Lower lobe of right lung (tissue), 2 donors: Measurements from ENCODE around the gene NECTIN2. TPM values are rescaled to one million over a fixed set of nuclear protein-coding genes. Genes with fewer than 3 reads are reported as not detected.
A peak's percentile ranks its signal among the peaks of the same experiment; 100 is the strongest.

Experiments
- ATAC-seq, 2 donors: fragments of 200-7000 bp; cut with Tn5 transposase; one replicate each; pipeline ENCODE4 v1.9.1; 2020 to 2022; ENCODE audit warnings: mild to moderate bottlenecking in 2 of 2, moderate library complexity in 2 of 2
- DNase-seq: peaks from one replicate; pipeline ENCODE4 v3.0.0-alpha.2; 2020
- H3K27ac ChIP-seq: fragments of 200-600 bp; one replicate; pipeline ENCODE4 v1.8.0; 2022
- H3K27me3 ChIP-seq: fragments of 200-600 bp; one replicate; pipeline ENCODE4 v1.8.0; 2022; ENCODE audit warnings: low read depth
- H3K36me3 ChIP-seq: fragments of 200-600 bp; one replicate; pipeline ENCODE4 v1.8.0; 2022; ENCODE audit warnings: mild to moderate bottlenecking
- H3K4me1 ChIP-seq: fragments of 200-600 bp; one replicate; pipeline ENCODE4 v1.8.0; 2022
- H3K4me3 ChIP-seq: fragments of 200-600 bp; one replicate; pipeline ENCODE4 v1.8.0; 2022; ENCODE audit warnings: mild to moderate bottlenecking
- H3K9me3 ChIP-seq: fragments of 200-600 bp; one replicate; pipeline ENCODE4 v1.8.0; 2022
- CTCF ChIP-seq: fragments of 200-600 bp; IDR thresholded peaks from one replicate; pipeline ENCODE4 v1.8.0; 2022; ENCODE audit warnings: antibody characterized with exemption, mild to moderate bottlenecking
- intact Hi-C: fragments of 100-400 bp; cut with DNase I; formaldehyde crosslinking; loops from one replicate; pipeline ENCODE4 v1.11.0; 2022
- total RNA-seq: library from RNA; stranded (reverse); fragmentation: NEBNext Ultra II Directional; extraction: Animal tissue kit (Norgen Biotek cat#: 25700); gene quantifications from one replicate; pipeline ENCODE4 v1.2.1, GENCODE V29; 2021
- donor health status: DM: no; HTN: yes; CAD: no; lungs with severe emphysema.

Gene NECTIN2
- total RNA-seq, 1 donor from 2014 or later = 75.1 TPM

- no peak for ATAC-seq
- no peaks in the 10 kb centered on the region for H3K9me3 ChIP-seq
- TF ChIP-seq CTCF = no peak
These were observed 17.9 kb downstream of the NECTIN2 start for GRCh38 chr19:44863990-44864389.

GRCh38 chr19:44865196-44865767 lies 19.2 kb downstream of the NECTIN2 start:
- ATAC-seq (no peak), DNase-seq (no peak)
- intact Hi-C loops = no loop called here
- peaks cover 16% of the 10 kb centered on the region for H3K4me1 ChIP-seq
- TF ChIP-seq CTCF = no peak
- H3K9me3 ChIP-seq = no peaks in the 10 kb centered on the region
- H3K4me3 ChIP-seq = no peak overlapping the region
- peaks cover 47% of the 10 kb centered on the region for H3K36me3 ChIP-seq
- no peaks in the 10 kb centered on the region for H3K27me3 ChIP-seq
- H3K27ac ChIP-seq = no peak overlapping the region

More at GRCh38 chr19:44863990-44864389, 17.9 kb downstream of the NECTIN2 start:
- intact Hi-C loops = no loop called here
- Histone ChIP-seq H3K27me3 (no peaks in the 10 kb centered on the region), H3K4me3 (no peak overlapping the region), H3K4me1 (peaks cover 13% of the 10 kb centered on the region), H3K36me3 (peaks cover 56% of the 10 kb centered on the region), H3K27ac (no peak overlapping the region)
- DNase-seq = no peak

GRCh38 chr19:44866664-44867063 lies 20.6 kb downstream of the NECTIN2 start:
- H3K9me3 ChIP-seq = no peaks in the 10 kb centered on the region
- DNase-seq (no peak), ATAC-seq (no peak)
- intact Hi-C loops = no loop called here
- H3K27ac ChIP-seq = no peak overlapping the region
- no peak for TF ChIP-seq CTCF
- no peaks in the 10 kb centered on the region for H3K27me3 ChIP-seq
- peaks cover 55% of the 10 kb centered on the region for H3K36me3 ChIP-seq
- peaks cover 22% of the 10 kb centered on the region for H3K4me1 ChIP-seq
- H3K4me3 ChIP-seq = no peak overlapping the region

- no peak for TF ChIP-seq CTCF
- Histone ChIP-seq H3K4me1 (peaks cover 22% of the 10 kb centered on the region), H3K9me3 (no peaks in the 10 kb centered on the region), H3K27me3 (no peaks in the 10 kb centered on the region), H3K4me3 (no peak overlapping the region), H3K27ac (no peak overlapping the region), H3K36me3 (peaks cover 64% of the 10 kb centered on the region)
- intact Hi-C loops = no loop called here
- DNase-seq = no peak
- ATAC-seq = no peak
These were observed 21.5 kb downstream of the NECTIN2 start for GRCh38 chr19:44867578-44867977.

- Histone ChIP-seq H3K27ac (peak overlapping the region; percentile 41), H3K27me3 (no peaks in the 10 kb centered on the region), H3K36me3 (peaks cover 78% of the 10 kb centered on the region), H3K4me1 (peaks cover 22% of the 10 kb centered on the region), H3K4me3 (no peak overlapping the region), H3K9me3 (no peaks in the 10 kb centered on the region)
- intact Hi-C loops = no loop called here
- no peak for TF ChIP-seq CTCF
- ATAC-seq (peak; percentile 56 to 61), DNase-seq (peak; percentile 73)
These were observed 23.8 kb downstream of the NECTIN2 start for GRCh38 chr19:44869733-44870470.
